GM13976 (cell line): ENCODE data around the gene HNRNPA3.

ENCODE experiments used
- DNase-seq: peaks from one replicate; pipeline ENCODE4 v3.0.0; 2012; ENCODE audit warnings: low spot score
- in situ Hi-C: fragments of 300-500 bp; cut with MboI; formaldehyde crosslinking; loops from one replicate; pipeline ENCODE4 v1.12.0; 2022; ENCODE audit warnings: low sequenced_read_pairs, mixed read lengths, inconsistent platforms; ENCODE audit not compliant: unreplicated experiment
- TF ChIP-seq, protein P1 (sequence below): IDR thresholded peaks from 2 replicates; pipeline ENCODE4 v1.5.1; 2012; ENCODE audit warnings: borderline replicate concordance, mild to moderate bottlenecking; ENCODE audit not compliant: insufficient read depth; ENCODE audit errors: extremely low read depth, missing control alignments, control extremely low read depth

HNRNPA3 gene

DNA sequence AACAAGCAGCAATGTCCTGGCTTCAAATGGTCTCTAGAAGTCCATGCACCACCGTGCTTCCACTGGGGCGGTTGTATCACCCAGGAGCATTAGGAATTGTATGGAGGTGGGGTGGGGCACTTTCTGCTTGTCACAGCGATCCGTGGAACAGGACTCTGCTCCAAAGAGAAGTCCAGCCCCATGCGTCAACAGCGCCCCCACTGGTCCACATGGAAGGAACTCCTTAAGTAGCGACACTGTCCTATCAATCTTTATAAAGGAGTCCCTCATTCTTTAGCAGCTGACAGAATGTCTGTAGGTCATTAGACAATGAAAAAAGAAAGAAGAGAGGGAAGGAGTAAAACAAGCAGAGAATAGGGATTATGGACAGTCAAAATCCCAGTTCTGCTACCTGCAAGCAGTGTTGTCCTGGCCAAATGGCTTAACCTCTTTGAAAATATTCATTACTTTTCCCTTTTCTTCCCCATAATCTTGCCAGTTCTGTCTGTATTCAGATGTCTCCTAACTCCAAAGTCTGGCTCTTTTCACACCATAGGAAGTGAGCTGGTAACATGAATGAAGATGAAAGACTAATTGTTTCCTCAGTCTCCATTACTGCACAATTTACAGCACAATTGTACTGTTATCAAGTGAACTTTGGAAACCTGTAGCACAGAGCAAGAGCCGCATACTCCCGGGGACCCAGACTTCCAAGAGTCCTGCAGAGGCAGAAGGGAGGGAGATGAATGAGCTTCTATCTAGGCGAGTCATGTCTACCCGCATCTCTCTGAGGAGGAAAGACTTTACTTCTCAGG is 42.0 kb downstream of the HNRNPA3 start:
- DNase-seq = no peak
- in situ Hi-C loops = no loop called here
- TF ChIP-seq, protein P1, sequence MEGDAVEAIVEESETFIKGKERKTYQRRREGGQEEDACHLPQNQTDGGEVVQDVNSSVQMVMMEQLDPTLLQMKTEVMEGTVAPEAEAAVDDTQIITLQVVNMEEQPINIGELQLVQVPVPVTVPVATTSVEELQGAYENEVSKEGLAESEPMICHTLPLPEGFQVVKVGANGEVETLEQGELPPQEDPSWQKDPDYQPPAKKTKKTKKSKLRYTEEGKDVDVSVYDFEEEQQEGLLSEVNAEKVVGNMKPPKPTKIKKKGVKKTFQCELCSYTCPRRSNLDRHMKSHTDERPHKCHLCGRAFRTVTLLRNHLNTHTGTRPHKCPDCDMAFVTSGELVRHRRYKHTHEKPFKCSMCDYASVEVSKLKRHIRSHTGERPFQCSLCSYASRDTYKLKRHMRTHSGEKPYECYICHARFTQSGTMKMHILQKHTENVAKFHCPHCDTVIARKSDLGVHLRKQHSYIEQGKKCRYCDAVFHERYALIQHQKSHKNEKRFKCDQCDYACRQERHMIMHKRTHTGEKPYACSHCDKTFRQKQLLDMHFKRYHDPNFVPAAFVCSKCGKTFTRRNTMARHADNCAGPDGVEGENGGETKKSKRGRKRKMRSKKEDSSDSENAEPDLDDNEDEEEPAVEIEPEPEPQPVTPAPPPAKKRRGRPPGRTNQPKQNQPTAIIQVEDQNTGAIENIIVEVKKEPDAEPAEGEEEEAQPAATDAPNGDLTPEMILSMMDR = peak; percentile 12

DNA sequence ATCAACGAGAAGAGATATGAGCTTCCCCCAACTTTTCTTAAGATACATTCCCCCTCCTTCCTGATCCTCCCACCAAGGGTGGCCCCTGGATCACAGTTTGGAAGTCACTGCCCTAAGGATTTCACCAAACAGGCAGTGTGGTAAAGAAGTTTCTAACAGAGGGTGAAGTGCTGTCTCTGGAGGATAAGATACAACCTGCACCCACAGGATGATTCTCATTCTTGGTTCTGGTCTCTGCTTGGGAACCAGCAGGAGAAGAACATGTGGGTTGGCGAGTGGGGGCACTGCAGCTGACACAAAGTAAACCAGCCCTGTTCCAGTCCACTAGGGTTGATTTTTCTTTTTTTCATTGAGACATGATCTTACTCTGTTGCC is 42.6 kb downstream of the HNRNPA3 start:
- TF ChIP-seq, protein P1 = no peak
- DNase-seq = no peak
- in situ Hi-C loops = no loop called here

DNA sequence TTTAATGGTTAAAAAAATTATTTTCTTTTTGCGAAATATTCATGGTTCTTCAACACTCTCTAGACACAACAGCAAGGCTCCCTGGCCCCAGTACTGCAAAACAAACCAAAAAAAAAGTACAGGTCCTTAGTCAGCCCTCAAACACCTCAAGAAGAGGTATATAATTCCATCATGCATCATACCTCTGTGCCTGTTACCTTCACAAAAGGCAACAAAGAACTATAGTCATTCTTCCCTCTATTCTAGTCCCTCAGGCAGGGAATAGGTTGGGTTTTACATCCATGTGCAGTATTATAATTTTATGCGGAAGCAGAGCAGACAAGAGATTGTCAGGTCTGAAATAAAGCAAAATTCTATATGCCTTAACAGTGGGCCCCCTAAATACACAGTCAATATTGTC is 43.4 kb downstream of the HNRNPA3 start:
- DNase-seq = no peak
- in situ Hi-C loops = no loop called here
- TF ChIP-seq, protein P1 = no peak

DNA sequence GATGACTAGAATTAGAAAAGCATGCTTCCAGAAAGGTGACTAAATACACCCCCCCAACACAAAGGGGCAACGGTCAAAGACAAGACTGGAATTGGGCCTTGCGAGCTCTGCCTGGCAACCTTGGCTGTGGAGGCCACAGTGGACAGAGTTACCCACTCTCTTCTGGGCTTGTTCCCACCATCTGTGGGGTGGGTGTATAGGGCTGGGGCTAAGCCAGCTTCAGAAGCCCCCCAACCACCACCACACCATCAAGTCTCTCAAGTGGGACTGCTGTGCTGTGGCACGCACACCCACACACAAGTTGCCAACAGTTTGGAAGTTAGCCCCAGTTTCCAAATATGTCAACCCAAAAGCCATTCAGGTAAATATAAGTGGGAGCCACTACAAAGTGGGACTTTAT is 44.1 kb downstream of the HNRNPA3 start:
- in situ Hi-C loops = no loop called here
- TF ChIP-seq, protein P1 = no peak
- no peak for DNase-seq

DNA sequence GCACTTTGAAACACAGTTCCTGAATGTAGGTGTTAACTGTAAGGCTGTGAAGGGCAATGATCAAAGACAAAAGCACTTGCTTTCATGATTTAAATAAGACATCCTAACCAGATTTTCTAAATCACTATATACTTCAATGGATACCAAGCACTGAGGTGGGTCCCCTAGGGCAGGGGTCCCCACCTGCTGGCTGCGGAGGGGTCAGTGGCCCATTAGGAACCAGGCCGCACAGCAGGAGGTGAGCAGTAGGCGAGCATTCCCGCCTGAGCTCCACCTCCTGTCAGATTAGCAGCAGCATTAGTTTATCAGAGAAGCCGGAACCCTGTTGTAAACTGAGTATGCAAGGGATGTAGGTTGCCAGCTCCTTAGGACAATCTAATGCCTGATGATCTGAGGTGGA is 44.9 kb downstream of the HNRNPA3 start:
- DNase-seq = no peak
- in situ Hi-C loops = no loop called here
- TF ChIP-seq, protein P1 = no peak

DNA sequence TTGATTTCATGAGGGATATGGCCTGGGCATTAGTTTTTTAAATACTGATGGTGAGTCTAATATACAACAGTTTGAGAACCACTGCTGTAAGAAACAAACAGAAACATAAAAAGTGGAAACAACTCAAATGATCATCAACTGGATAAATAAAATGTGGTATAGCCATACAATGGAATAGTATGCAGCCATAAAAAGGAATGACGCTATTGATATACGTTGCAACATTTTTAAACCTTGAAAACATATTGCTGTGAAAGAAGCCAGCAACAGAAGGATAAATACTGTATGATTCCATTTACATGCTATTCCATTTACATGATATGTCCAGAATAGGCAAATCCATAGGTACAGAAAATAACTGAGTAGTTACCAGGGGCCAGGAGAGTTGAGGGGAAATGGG is 45.5 kb downstream of the HNRNPA3 start:
- no peak for DNase-seq
- TF ChIP-seq, protein P1 = no peak
- in situ Hi-C loops = no loop called here

DNA sequence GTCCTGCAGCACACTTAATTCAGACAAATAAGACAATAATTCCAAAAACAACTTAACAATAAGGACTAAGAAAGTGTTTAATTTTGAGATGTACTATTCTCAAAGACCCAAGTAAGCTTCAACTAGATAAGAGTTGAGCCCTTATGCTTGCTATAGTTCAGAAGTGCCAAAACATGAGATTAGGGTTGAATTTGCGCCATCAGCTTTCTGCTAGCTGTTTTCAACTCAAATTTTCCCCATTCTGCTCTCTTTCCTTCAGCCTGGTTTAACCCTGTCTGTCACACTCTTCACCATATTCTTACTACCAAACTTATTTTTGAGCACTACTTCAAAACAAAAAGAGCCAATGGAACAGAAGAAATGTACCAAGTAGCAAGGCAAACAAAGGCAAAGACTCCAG is 47.8 kb downstream of the HNRNPA3 start:
- no peak for DNase-seq
- TF ChIP-seq, protein P1 = no peak
- in situ Hi-C loops = no loop called here
